ENCODE measurements around the gene PRSS22.

DNA sequence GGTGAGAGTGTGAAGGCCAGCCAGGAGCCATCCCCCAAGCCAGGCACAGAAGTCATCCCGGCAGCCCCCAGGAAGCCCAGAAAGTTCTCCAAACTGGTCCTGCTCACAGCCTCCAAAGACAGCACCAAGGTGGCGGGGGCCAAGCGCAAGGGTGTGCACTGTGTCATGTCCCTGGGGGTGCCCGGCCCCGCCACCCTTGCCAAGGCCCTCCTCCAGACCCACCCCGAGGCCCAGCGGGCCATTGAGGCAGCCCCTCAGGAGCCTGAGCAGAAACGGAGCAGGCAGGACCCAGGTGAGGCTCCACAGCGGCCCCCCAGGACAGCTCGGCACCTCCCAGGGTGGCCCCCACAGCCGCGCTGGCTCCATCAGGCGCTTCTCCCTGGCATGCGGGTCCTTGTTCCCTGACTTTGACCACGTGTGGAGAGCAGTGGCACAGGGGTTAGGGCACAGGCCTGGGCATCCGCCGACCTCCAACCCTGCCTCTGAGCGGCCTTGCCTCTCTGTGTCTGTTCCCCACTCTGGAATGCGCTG lies 38.6 kb upstream of the PRSS22 start:
- TF ChIP-seq, protein P1, sequence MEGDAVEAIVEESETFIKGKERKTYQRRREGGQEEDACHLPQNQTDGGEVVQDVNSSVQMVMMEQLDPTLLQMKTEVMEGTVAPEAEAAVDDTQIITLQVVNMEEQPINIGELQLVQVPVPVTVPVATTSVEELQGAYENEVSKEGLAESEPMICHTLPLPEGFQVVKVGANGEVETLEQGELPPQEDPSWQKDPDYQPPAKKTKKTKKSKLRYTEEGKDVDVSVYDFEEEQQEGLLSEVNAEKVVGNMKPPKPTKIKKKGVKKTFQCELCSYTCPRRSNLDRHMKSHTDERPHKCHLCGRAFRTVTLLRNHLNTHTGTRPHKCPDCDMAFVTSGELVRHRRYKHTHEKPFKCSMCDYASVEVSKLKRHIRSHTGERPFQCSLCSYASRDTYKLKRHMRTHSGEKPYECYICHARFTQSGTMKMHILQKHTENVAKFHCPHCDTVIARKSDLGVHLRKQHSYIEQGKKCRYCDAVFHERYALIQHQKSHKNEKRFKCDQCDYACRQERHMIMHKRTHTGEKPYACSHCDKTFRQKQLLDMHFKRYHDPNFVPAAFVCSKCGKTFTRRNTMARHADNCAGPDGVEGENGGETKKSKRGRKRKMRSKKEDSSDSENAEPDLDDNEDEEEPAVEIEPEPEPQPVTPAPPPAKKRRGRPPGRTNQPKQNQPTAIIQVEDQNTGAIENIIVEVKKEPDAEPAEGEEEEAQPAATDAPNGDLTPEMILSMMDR (IDR thresholded peaks at IDR 0.05): no peak
- TF ChIP-seq POLR2A (IDR thresholded peaks at IDR 0.05): no peak
